ENCODE results near the gene SNAI3. TPM values are rescaled to one million over a fixed set of nuclear protein-coding genes. Genes with fewer than 3 reads are reported as not detected.

Gene SNAI3
- total RNA-seq, 4 donors from 2014 or later: 0.26 to 0.83 (median 0.59) TPM

DNA sequence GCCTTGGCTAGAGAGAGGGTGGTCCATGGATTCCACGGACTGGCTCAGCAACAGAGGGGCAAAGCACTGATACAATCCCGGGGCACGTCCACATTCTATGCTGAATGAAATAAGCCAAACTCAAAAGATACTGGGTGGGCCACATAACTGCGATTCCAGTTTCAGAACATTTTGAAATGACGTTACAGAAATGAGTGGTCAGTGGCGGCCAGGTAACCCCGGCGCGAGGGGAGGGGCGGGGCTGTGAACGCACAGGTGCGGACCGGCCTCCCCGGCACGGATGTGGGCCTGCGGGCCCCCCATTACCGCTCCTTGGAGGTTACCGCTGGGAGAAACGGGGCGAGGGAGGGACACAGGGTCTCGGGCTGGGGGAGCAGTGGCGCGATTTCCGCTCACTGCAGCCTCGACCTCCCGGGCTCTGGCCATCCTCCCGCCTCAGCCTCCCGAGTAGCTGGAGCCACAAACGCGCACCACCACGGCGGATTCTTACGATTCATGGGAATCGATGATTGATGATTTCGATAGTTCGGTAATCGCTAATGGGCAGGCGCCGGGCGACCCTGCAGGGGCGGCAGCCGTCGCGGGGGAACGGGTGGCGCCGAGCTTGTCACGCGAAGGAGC is 24.0 kb downstream of the SNAI3 start:
- TF ChIP-seq CTCF (IDR thresholded peaks at IDR 0.05) (no peak), POLR2AphosphoS5 (IDR thresholded peaks at IDR 0.05) (no peak), EP300 (IDR thresholded peaks at IDR 0.05) (no peak), POLR2A (IDR thresholded peaks at IDR 0.05; ENCODE audit: low read depth) (no peak)
- Histone ChIP-seq H3K9me3 (no peaks in the 10 kb centered on the region), H3K4me3 (peak overlapping the region; percentile 82 to 95 (median 88)), H3K36me3 (peaks cover 4 to 19% (median 9%) of the 10 kb centered on the region in 4 donors), H3K4me1 (peaks cover 16 to 26% (median 22%) of the 10 kb centered on the region in 4 donors), H3K27ac (replicated peaks in 1 of 4) (peak overlapping the region; percentile 83 to 89 (median 86)), H3K27me3 (no peaks in the 10 kb centered on the region)
- DNase-seq (ENCODE audit: extremely low spot score): no peak
- 4% methylated on average over 14 of the region's 49 CpGs for WGBS
- intact Hi-C loops (cut with DNase I): loop anchor here (5.0 kb wide), 1 partner anchor 45 kb away; the partner anchor contains the start of genes CTU2 and RNF166

- TF ChIP-seq POLR2AphosphoS5 (IDR thresholded peaks at IDR 0.05) (no peak), POLR2A (IDR thresholded peaks at IDR 0.05; ENCODE audit: low read depth) (no peak), EP300 (IDR thresholded peaks at IDR 0.05) (no peak), CTCF (IDR thresholded peaks at IDR 0.05) (no peak)
- Histone ChIP-seq H3K27ac (replicated peaks in 1 of 4) (no peak overlapping the region), H3K4me1 (peaks cover 16 to 26% (median 22%) of the 10 kb centered on the region in 4 donors), H3K27me3 (no peaks in the 10 kb centered on the region), H3K36me3 (peaks cover 5 to 25% (median 15%) of the 10 kb centered on the region in 4 donors), H3K4me3 (no peak overlapping the region), H3K9me3 (no peaks in the 10 kb centered on the region)
- WGBS: 86% methylated on average over 10 of the region's 10 CpGs
- intact Hi-C loops (cut with DNase I): loop anchor here (5.0 kb wide), 1 partner anchor 46 kb away; the partner anchor contains the start of genes CTU2 and RNF166
- DNase-seq (ENCODE audit: extremely low spot score): no peak
Measured at GRCh38 chr16:88661468-88661867, 24.8 kb downstream of the SNAI3 start.

- H3K4me3 ChIP-seq: no peak overlapping the region
- no peak for TF ChIP-seq EP300 (IDR thresholded peaks at IDR 0.05)
- TF ChIP-seq CTCF (IDR thresholded peaks at IDR 0.05): no peak
- no peak for TF ChIP-seq POLR2AphosphoS5 (IDR thresholded peaks at IDR 0.05)
- TF ChIP-seq POLR2A (IDR thresholded peaks at IDR 0.05; ENCODE audit: low read depth): no peak
- peaks cover 5 to 48% (median 35%) of the 10 kb centered on the region in 4 donors for H3K36me3 ChIP-seq
- no peak overlapping the region for H3K27ac ChIP-seq (replicated peaks in 1 of 4)
- WGBS: 92% methylated on average over 10 of the region's 25 CpGs
- intact Hi-C loops (cut with DNase I): no loop called here
- no peak for DNase-seq (ENCODE audit: extremely low spot score)
- no peaks in the 10 kb centered on the region for H3K9me3 ChIP-seq
- H3K27me3 ChIP-seq: no peaks in the 10 kb centered on the region
- H3K4me1 ChIP-seq: peaks cover 14 to 24% (median 19%) of the 10 kb centered on the region in 4 donors
Measured at GRCh38 chr16:88659160-88659559, 27.1 kb downstream of the SNAI3 start.

DNA sequence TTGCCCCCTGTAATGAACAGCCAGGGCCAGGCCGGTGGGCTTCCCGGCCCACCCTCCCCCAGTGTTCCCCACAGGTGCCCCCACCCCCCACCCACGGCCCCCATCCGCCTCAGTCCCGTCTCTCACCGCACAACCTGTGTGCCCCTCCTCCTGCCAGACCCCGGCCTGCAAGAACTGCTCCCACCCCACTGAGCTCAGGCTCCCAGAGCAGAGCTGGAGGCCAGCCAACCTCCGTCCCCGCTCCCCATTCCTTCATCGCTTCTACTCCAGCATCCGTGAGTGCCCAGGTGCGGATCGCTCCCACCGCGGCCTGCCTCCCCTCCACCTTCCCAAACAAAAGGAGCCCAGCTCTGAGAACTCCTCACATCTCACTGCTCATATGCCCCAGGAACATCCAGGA is 27.6 kb downstream of the SNAI3 start:
- no peak overlapping the region for H3K27ac ChIP-seq (replicated peaks in 1 of 4)
- peaks cover 9 to 19% (median 14%) of the 10 kb centered on the region in 4 donors for H3K4me1 ChIP-seq
- no peak for TF ChIP-seq CTCF (IDR thresholded peaks at IDR 0.05)
- H3K4me3 ChIP-seq: no peak overlapping the region
- WGBS: 86% methylated on average over 11 of the region's 15 CpGs
- no peaks in the 10 kb centered on the region for H3K27me3 ChIP-seq
- no peaks in the 10 kb centered on the region for H3K9me3 ChIP-seq
- peaks cover 5 to 52% (median 39%) of the 10 kb centered on the region in 4 donors for H3K36me3 ChIP-seq
- DNase-seq (ENCODE audit: extremely low spot score): no peak
- intact Hi-C loops (cut with DNase I): no loop called here

Data from esophagus muscularis mucosa (tissue), 4 donors.